Superior temporal gyrus (tissue), 1 donor: ENCODE results near the gene MEG3.
"Not testable (repeated sequence)": the region's sequence is repeated elsewhere in the genome, so short reads cannot be mapped to it uniquely, and the experiment has no call there.

Source experiments
- DNase-seq: peaks from one replicate; pipeline ENCODE4 v3.0.0-alpha.2; 2016; ENCODE audit errors: extremely low spot score

The MEG3 gene

DNA sequence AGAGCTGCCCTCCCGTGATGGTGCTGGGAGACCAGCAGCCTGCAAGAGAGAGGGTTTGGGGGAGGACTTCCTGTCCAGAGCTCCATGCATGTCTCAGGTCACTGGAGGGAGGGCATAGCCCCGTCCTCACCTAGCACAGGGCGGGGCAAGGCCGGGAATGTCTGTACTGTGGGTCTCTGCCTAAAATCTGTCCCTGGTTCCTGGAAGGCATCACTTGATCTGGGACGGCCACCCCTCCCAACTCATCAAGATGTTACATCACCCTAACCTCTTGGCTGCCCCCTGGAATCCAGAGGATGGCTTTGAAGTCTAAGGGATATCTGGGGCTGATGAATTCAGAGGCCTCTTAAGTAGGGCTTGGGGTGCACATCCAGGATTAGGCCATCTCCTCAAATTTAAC, 37.0 kb upstream of the MEG3 start:
- DNase-seq, result no peak

DNA sequence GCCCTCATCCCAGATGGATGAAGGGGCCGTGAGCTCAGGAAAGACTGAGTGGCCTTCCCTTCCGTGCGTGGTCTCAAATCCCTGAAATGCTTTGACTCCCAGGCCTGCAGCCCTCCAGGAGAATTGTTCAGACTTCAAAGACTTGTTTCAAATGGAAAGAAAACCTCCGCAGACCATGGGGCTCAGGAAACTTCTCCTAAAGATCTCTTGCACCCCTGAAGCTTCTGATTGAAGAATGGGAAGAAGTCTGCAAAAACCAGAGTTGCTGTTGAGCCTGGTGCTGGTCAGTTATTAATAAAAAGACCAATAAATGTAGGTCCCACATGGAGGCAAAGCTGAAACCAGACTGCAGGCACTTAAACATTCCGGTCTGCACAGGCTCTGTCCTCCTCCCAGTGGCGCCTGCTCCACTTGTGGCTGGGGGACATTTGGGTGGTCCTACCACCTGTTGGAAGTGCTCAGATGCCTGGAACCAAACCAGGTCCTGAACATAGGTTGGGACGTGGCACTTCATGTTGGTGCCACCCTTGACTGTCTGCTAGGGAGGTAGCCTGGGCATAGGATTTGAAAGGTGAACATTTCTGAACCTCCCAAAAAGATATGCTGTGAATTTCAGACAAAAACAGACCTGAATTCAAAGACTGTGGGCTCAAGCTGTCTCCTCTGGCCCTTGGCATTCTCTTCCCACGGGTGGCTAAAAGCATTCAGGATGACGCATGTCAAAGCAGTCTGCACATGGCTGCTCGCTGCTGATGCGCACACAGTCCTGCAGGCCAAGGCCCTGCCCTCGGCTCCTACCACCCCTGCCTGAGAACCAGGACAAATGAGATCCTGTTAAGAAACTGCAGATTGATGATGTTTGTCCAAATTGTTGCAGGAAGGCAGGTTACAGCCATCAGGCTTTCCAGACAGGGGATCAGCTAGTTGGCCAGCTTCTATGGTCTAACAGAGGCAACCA, 36.2 kb upstream of the MEG3 start:
- DNase-seq, result no peak

DNA sequence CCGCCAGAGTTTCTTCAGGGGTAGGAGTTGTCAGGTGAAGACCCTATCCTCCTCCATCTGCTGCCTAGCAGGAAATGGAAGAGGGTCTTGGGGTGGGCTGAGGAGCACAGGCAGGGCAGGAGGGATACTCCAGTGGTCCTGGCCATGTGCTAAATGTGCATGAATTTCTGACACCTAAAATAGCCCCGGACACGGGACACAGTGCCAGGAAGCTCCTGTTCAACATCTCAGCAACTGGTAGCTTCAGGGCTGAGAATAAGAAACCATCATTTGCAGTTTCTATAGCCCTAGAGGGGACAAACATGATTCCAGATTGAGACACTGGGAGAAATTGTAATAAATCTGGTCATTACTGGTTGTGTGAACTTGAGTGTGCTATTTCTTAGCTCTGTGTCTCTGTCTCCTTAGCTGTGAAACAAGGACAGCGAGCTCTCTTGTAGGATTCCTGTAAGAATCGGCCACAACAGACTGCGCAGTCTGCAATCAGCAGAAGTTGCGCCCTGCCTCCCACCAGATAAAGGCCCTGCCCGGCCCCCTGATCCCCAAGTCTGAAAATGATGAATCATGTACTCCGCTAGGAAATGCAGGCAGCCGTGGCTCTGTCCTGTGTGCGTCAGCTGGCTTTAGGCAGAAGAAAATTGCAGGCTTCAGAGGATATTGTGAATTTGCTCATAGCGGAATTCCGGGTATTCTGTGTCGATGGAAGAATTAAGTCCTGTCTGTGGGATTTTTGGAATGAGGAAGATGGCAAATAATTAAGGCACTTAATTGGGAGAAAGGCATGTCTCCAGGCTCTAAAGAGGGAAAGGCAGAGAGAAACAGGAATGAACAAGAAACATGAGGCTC, 35.2 kb upstream of the MEG3 start:
- DNase-seq, result no peak

DNA sequence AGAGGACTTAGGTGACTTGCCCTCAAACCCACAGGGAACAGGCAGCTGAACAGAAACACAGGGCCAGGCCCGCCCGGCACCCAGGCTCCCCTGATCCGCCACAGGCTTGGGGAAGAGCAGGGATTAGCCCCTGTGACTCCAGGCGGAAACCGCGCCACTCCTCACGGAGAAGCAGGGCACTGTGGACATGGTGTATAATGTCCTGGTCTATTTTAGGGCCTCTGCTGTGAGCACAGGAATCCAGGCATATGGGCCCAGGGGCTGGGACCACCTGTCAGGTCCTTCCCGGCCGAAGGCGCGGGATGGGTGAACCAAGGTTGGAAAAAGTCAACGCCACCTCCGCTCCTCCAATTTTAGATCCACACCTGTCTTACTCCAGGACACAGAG, 34.6 kb upstream of the MEG3 start:
- no peak for DNase-seq

DNA sequence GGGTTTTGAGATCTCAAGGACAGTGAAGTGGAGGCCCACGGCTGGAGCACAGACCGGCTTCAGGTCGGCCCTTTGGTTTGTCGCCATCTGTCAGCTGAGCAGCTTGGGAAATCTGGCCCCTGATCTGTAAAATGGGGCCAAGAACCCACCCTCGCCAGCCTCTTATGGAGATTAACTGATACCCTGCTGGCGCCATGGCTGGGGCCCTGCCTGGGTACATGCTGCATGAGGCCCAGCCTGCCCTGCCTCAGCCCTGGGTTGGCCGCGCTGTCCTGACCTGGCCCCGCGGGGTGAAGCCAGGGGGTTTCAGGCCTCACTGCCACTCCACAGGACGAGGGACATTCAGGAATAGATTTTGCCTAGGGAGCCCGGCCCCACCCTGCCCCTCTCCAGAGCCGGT, 33.9 kb upstream of the MEG3 start:
- no peak for DNase-seq

DNA sequence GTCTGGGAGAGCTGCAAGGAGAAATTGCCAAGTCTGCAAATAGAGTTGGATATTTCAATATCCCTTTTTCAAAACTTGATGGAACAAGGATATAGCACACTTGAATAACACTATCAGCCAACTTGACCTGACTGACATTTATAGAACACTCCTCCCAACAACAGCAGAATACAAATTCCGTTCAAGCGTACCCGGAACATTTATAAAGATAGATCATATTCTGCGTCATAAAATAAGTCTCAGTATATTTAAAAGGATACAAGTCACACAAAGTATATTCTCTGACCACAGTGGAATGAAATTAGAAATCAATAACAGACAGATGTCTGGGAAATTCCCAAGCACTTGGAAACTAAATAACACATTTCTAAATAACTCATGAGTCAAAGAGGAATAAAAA, 29.0 kb upstream of the MEG3 start:
- DNase-seq, result no peak

DNA sequence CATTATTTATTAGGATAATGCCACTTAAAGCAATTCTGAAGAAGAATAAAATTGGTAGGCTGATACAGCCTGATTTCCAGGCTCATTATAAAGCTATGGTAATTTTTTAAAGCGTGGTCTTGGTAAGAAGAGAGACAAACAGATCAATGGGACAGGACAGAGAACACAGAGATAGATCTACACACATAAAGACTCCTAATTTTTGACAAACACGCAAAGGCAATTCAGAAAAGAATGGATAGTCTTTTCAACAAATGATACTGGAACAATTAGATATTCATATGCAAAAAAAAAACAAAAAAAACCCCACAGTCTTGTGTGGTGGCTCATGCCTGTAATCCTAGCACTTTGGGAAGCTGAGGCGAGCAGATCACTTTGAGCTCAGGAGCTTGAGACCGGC, 25.9 kb upstream of the MEG3 start:
- DNase-seq, result no peak

DNA sequence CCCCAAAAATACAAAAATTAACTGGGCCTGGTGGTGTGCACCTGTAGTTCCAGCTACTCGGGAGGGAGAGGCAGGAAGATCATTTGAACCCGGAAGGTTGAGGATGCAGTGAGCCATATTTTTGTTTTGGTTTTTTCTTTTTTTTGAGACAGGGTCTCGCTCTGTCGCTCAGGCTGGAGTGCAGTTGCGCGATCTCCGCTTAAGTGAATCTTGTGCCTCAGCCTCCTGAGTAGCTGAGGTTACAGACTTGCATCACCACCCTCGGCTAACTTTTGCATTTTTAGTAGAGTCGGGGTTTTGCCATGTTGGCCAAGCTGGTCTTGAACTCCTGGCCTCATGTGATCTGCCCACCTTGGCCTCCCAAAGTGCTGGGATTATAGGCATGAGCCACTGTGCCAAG, 24.5 kb upstream of the MEG3 start:
- DNase-seq, result not testable (repeated sequence)

DNA sequence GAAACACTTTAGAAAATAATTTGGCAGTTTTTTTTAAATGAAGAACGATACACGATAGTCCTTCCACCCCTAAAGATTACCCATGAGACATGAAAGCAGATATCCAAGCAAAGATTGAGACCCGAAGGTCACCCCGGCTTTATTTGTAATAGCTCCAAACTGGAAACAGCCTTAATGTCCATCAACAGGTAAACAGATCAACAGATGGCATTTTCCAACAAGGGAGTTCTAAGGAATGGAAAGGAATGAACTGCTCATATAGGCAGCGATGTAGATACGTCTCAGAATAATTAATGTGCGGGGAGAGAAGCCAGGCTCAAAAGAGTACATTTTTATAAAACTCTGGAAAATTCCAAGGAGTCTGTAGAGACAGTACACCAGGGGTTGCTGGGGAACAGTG, 23.7 kb upstream of the MEG3 start:
- DNase-seq, result no peak

DNA sequence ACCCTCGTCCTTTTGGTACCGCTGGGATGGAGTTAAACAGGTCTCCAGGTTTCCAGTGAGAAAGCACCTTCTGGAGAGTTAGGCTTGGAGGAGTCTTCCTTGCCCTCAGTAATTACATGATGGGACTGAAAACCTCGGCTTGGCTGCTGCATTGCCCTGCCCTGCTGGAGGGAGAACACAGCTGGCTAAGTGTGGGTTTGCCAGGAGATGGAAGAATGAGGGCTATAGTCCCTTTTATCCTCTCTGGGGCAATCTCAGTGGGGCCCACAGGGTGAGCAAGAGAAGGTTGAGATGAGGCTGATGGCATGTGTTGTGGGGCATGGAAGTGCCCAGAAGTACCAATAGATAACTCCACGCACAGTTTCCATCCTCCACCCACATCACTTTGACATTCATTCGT, 23.2 kb upstream of the MEG3 start:
- DNase-seq, result no peak

DNA sequence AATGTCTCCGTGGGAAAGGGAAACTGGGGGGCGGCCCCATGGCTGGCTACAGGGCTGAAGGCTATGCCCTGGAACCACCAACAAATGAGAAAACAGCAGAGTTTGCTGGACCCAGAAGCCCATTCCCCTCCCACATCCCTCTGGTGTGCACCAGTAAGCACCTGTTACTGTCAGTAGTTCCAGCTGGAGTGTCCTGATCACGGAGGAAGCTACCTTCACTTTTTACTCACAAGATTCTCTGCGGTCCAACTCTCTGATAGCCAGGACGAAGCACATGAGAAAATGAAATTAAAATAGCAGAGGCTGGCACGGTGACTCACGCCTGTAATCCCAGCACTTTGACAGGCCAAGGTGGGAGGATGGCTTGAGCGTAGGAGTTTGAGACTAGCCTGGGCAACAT, 22.7 kb upstream of the MEG3 start:
- DNase-seq, result no peak

DNA sequence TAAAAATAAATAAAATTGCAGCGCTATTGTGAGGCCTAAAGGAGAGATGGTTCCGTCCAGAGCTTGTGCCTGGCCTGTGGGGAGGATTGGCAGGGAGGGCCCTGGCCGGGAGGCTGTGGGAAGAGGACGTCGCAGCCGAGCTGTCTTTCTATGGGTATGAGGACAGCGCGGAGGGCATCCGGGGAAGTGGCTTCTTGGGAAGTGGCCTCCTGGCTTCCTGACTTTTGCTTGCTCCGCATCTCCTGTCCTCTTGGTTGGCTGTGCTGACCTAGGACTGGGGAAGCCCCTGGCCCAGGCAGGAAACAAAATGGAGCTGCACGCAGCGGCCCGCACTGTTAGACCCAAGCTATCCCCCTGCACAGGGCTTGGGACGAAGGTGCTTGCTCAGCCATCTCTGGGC, 22.2 kb upstream of the MEG3 start:
- no peak for DNase-seq

DNA sequence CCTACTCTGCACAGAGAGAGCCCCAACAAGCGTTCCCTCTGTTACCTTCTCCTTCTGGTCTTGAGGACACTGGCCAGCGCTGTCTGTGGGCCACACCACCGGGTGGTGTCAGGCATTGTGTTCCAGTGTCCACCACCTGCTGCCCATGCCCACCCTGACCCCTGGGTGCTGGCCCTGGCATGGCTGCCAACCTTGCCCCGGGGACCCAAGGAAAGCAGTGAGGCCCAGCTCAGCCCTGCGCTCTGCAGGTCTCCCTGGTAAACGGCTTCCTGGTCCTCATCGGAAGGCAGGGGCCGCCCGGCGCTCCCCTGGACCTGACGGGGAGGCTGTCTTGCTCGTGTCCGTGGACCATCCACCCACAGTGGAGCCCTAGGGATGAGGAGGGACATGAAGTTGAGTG, 21.8 kb upstream of the MEG3 start:
- no peak for DNase-seq

DNA sequence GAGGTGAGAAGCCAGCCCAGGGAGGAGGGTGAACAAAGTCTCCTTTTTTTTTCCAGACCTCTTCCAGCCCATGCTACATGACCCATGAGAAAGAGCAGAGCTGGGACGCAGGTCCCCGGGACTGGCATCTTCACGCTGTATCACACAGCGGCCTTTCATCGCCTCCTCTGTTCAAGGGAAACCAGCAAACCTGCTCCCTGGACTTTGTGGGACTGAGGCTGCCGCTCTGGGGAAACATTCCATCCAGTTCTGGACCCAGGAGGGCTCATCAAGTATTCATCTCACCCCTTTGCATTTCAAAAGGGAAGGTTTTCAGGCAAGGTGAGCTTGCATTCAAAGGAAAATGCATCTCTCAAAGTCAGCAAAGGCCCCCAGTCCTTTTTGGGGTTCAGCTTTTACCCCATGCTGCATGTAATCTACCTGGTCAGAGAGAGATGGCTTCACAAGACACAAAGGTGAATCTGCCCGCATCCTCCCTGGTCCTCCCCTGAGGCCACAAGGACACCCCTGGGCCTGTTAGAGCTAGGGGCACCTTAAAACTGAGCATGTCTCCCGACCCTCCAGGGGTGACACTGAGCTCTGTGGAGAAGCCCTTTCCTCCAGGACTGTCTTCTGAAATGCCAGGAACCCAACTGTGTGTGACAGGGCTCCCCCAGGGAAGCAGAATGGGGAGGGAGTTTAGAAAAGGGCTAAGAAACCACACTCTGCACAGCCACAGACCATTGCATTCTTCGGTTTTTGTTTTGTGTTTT, 21.2 kb upstream of the MEG3 start:
- DNase-seq, result no peak

DNA sequence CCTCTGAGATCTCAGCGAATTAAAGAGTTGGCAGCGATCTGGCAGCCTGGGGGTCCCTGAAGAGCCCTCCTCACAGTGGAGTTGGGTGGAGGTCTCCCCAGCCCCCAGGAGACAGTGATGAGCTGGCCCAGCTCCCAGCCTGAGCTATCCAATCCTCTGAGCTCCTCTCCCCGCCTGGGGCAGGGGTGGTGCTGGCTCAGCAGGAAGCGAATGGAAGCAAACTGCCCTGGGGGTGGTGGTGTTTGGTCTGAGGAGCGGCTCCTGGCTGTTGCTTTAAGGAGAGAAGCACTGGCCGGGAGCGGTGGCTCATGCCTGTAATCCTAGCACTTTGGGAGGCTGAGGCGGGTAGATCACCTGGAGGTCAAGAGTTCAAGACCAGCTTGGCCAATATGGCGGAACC, 19.5 kb upstream of the MEG3 start:
- no peak for DNase-seq

DNA sequence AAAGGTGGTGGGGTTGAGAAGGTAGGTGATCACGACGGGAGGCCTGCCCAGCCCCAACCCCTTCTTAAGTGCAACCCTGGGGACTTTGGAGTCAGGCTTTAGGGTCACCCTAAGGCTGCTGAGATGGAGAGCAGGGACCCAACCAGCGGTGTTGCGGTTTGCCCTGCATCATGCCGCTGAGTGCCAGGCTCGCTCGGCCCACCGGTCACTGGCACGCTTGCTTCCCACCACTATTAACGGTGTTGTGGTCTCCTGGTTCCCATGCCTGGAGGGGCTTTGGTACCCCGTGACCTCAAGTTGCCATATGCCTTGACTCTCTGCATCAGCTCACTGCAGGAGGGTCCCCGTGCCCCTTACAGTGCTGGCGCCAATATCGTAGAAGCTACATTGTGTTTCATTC, 18.4 kb upstream of the MEG3 start:
- no peak for DNase-seq

DNA sequence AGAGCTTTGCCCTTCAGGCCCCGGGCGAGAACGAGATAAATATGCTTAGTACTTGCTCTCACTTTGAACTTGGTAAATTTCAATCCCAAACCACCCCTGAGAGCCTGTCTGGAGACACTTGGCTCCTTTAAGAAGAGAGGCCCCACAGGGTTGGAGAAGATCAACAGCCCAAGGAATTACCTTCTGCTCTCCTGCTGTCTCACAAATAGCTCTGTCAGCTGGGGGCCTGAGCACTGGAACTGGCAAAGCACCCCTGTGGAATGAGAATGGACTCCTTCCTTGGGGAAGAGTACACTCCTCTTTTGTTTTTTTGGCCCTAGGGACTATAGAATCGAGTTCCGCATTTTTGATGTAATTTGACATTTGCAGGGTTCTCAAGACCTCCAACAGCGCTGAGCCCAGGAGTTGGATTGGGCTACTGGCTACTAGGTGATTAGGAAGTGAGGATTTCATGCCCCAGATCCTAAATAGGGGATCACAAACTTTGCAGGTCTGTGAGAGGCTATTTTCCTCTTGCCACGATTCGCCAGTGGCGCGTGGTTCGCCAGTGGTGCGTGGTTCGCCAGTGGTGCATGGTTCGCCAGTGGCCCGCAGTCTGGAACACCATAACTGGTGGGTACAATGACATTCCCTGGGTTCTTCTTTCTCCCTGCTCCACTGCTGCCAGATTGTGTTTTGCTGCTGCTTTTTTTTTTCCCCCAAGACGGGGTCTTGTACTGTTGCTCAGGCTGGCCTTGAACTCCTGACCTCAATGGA, 17.8 kb upstream of the MEG3 start:
- no peak for DNase-seq

DNA sequence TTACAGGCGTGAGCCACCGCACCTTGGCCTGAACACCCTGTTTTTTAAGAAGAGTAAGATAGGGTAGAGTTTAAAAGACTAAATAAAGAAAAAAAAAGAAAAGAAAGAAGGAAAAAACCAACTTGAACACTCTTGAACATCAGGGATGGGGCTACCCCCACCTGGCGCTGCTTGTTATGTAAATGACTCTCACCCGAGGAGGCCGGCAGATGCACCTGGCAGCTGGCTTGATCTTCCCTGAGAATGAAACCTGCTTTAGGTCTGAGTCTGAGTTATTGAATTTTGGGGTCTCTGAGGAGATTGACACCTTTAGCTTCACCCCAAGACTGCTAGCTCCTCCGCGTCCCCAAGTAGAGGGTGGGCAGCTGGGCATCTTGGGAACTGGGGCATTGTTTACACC, 15.5 kb upstream of the MEG3 start:
- DNase-seq, result no peak

DNA sequence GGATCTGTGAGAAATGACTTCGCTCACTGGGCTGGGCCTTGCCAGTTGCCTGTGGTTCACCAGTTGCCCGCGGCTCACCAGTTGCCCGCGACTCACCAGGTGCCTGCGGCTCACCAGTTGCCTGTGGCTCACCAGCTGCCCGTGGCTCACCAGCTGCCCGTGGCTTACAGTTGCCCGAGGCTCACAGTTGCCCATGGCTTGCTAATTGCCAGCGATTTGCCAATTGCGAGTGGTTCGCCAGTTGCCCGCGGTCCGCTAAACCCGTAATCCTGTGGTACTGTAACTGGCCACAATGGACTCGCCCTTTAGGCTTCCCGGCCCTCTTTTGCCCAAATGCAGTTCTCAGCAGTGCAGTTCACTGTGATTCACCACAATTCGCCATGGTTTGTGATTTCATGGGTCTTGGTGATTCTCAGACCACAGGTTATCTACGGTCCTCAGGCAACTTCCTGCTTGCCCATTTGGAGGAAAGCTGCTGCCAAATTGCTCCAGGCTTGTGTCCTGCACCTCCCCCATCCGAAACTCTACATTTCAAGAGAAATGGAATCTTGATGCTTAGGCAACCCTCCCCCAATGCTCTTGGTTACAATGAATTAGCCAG, 15.0 kb upstream of the MEG3 start:
- DNase-seq, result no peak

DNA sequence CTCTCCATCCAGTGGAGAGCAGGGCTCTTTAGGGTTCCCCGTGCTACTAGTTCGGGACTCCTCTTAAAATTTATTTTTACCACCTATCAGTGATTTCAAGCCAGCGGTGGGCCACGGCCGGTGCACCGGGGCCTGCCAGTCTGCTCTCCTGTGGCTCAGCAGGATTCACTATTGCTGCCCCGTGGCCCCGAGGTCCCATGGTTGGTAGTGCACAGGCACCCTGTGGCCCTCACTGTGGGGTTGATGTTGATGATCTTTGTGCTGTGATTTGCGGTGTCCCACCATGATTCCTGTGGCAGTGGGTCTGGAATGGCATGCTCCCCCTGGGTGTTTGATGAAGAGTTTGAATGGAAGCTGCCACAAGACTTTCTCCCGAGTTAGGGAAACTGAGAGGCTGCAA, 12.6 kb upstream of the MEG3 start:
- no peak for DNase-seq
